CD4-positive, alpha-beta T cell (primary cell): ENCODE measurements around the gene MTRR. TPM values are rescaled to one million over a fixed set of nuclear protein-coding genes. Genes with fewer than 3 reads are reported as not detected.

Experiments used
- ATAC-seq: fragments of 200-7000 bp; cut with Tn5 transposase; one replicate; pipeline ENCODE4 v1.10.0; 2022; ENCODE audit warnings: mild to moderate bottlenecking; ENCODE audit not compliant: poor library complexity
- CTCF ChIA-PET: fragments of 350-600 bp; sonication (Branson Sonifier 250); formaldehyde crosslinking; loops from one replicate; lab custom pipeline; 2021; ENCODE audit warnings: antibody characterized with exemption, inconsistent platforms; lab: Charles Lee
- POLR2A ChIA-PET: fragments of 350-600 bp; sonication (Branson Sonifier 250); formaldehyde crosslinking; loops from one replicate; lab custom pipeline; 2021; ENCODE audit warnings: antibody characterized with exemption, inconsistent platforms; lab: Charles Lee
- DNase-seq, 14 experiments: peaks; one replicate each; pipeline ENCODE4 v3.0.0-alpha.2; 2013 to 2020; ENCODE audit warnings: mixed read lengths in 2 of 14
- H3K27ac ChIP-seq, 2 donors: one replicate each; pipeline versions ENCODE4 v1.5.1 to v1.7.0; 2013; ENCODE audit warnings: low read length in 2 of 2, low read depth in 1 of 2, mild to moderate bottlenecking in 1 of 2
- H3K27me3 ChIP-seq, 2 experiments: 1 replicate in 1 of 2; 2 replicates in 1 of 2; pipeline versions ENCODE4 v1.6.1 to v1.7.0; 2013; ENCODE audit warnings: low read length in 2 of 2, control low read depth in 1 of 2, mild to moderate bottlenecking in 1 of 2, moderate library complexity in 1 of 2; ENCODE audit not compliant: insufficient read depth in 2 of 2, control insufficient read depth in 1 of 2
- H3K36me3 ChIP-seq: one replicate; pipeline ENCODE4 v1.6.1; 2013; ENCODE audit warnings: low read length, control low read depth; ENCODE audit not compliant: insufficient read depth
- H3K4me1 ChIP-seq: one replicate; pipeline ENCODE4 v1.6.1; 2013; ENCODE audit warnings: low read length, control low read depth; ENCODE audit not compliant: insufficient read depth
- H3K4me3 ChIP-seq: one replicate; pipeline ENCODE4 v1.5.1; 2013; ENCODE audit warnings: mild to moderate bottlenecking, low read length, moderate library complexity
- H3K9me3 ChIP-seq, 2 experiments: 1 replicate in 1 of 2; 2 replicates in 1 of 2; pipeline versions ENCODE4 v1.6.1 to v1.7.0; 2013; ENCODE audit warnings: low read length in 2 of 2, mild to moderate bottlenecking in 2 of 2, control low read depth in 1 of 2, moderate library complexity in 1 of 2; ENCODE audit not compliant: control insufficient read depth in 1 of 2, insufficient read depth in 1 of 2
- H3K27ac Mint-ChIP-seq: one replicate; pipeline ENCODE4 v1.8.0; 2020; ENCODE audit warnings: mixed read lengths
- H3K27me3 Mint-ChIP-seq: one replicate; pipeline ENCODE4 v1.8.0; 2021; ENCODE audit warnings: mixed read lengths
- H3K36me3 Mint-ChIP-seq: one replicate; pipeline ENCODE4 v1.8.0; 2021; ENCODE audit warnings: low read depth, mixed read lengths
- H3K4me1 Mint-ChIP-seq: one replicate; pipeline ENCODE4 v1.8.0; 2021; ENCODE audit warnings: low read depth, mixed read lengths
- H3K4me3 Mint-ChIP-seq: one replicate; pipeline ENCODE4 v1.8.0; 2020; ENCODE audit warnings: mild to moderate bottlenecking, mixed read lengths
- H3K9me3 Mint-ChIP-seq: one replicate; pipeline ENCODE4 v1.8.0; 2020; ENCODE audit warnings: mixed read lengths
- CTCF ChIP-seq: fragments of 200-600 bp; IDR thresholded peaks from one replicate; pipeline ENCODE4 v1.8.0; 2022; ENCODE audit warnings: antibody characterized with exemption, mild to moderate bottlenecking
- intact Hi-C, 2 experiments: fragments of 100-400 bp; cut with DNase I in 1 of 2; cut with micrococcal nuclease in 1 of 2; formaldehyde crosslinking; loops; one replicate each; pipeline versions ENCODE4 v1.15.1 to v1.9.0; 2023 to 2025; cut with DNase I, micrococcal nuclease
- total RNA-seq, 174 experiments: library from RNA in 2 of 174; stranded (reverse) in 2 of 174; gene quantifications; one replicate each; pipeline ENCODE4 v1.2.3 and lab custom pipeline; 2021 to 2026

The MTRR gene
- total RNA-seq, 2 experiments from 2014 or later: 74.6 to 77.5 TPM

GRCh38 chr5:7850395-7851239 lies 18.3 kb upstream of the MTRR start, which contains the start of gene CFAP90:
TSS of gene CFAP90 (minus strand) at chr5:7851133. CDS start at chr5:7851021, 112 bp downstream.
- POLR2A ChIA-PET: interaction anchor here (1.0 to 2.2 kb wide), 3 partner anchors 19 to 1218 kb away, joined by 3 to 17 read pairs (median 4); partner anchors contain the start of genes FASTKD3, MTRR, NSUN2 and SRD5A1
- peak in 10 of 14 experiments; percentile 4 to 72 (median 39) for DNase-seq

GRCh38 chr5:7851240-7851592 lies 17.7 kb upstream of the MTRR start:
- peak overlapping the region; percentile 92 for H3K4me3 Mint-ChIP-seq
- Histone ChIP-seq H3K4me3 (peak overlapping the region; percentile 30), H3K9me3 (peaks cover 0 to 9% of the 10 kb centered on the region in 2 experiments), H3K4me1 (peaks cover 29% of the 10 kb centered on the region), H3K27me3 (peaks cover 11 to 16% of the 10 kb centered on the region in 2 experiments), H3K27ac (no peak overlapping the region), H3K36me3 (no peaks in the 10 kb centered on the region)
- no peaks in the 10 kb centered on the region for H3K9me3 Mint-ChIP-seq
- no peak for DNase-seq
- H3K27me3 Mint-ChIP-seq: peaks cover 25% of the 10 kb centered on the region
- TF ChIP-seq CTCF: no peak
- H3K27ac Mint-ChIP-seq: peak overlapping the region; percentile 27
- H3K36me3 Mint-ChIP-seq: no peaks in the 10 kb centered on the region
- CTCF ChIA-PET: interaction anchor here (1.5 to 1.8 kb wide), 2 partner anchors 9 to 35 kb away, joined by 3 to 6 read pairs; no protein-coding TSS in a partner anchor
- ATAC-seq: no peak
- H3K4me1 Mint-ChIP-seq: peaks cover 23% of the 10 kb centered on the region
- POLR2A ChIA-PET: interaction anchor here (1.5 to 2.2 kb wide), 2 partner anchors 18 to 22 kb away, joined by 4 to 17 read pairs; partner anchors contain the start of genes FASTKD3 and MTRR
- intact Hi-C loops: loop anchor here (2.0 to 10.0 kb wide), 3 partner anchors 18 to 1086 kb away; partner anchors contain the start of genes FASTKD3 (in 1 of the 2) and MTRR (in 1 of the 2)

More at GRCh38 chr5:7850395-7851239, 18.3 kb upstream of the MTRR start, which contains the start of gene CFAP90:
- Histone ChIP-seq H3K27ac (no peak within 1 kb of the TSS), H3K36me3 (no peaks in the 10 kb centered on the region), H3K27me3 (peaks cover 11 to 16% of the 10 kb centered on the region in 2 experiments), H3K4me1 (peaks cover 29% of the 10 kb centered on the region), H3K9me3 (peaks cover 0 to 9% of the 10 kb centered on the region in 2 experiments), H3K4me3 (peak within 1 kb of the TSS; percentile 49)
- Mint-ChIP-seq H3K36me3 (no peaks in the 10 kb centered on the region), H3K9me3 (no peaks in the 10 kb centered on the region), H3K4me3 (peak within 1 kb of the TSS; percentile 92), H3K27me3 (peaks cover 28% of the 10 kb centered on the region), H3K27ac (peak within 1 kb of the TSS; percentile 27), H3K4me1 (peaks cover 23% of the 10 kb centered on the region)
- CTCF ChIA-PET: interaction anchor here (1.2 to 1.8 kb wide), 3 partner anchors 10 to 34 kb away, joined by 3 to 6 read pairs (median 3); no protein-coding TSS in a partner anchor
- intact Hi-C loops: loop anchor here (2.0 to 10.0 kb wide), 3 partner anchors 18 to 1086 kb away; partner anchors contain the start of genes FASTKD3 (in 1 of the 2) and MTRR (in 1 of the 2)
- ATAC-seq: peak; percentile 81
- peak; percentile 22 for TF ChIP-seq CTCF

DNA sequence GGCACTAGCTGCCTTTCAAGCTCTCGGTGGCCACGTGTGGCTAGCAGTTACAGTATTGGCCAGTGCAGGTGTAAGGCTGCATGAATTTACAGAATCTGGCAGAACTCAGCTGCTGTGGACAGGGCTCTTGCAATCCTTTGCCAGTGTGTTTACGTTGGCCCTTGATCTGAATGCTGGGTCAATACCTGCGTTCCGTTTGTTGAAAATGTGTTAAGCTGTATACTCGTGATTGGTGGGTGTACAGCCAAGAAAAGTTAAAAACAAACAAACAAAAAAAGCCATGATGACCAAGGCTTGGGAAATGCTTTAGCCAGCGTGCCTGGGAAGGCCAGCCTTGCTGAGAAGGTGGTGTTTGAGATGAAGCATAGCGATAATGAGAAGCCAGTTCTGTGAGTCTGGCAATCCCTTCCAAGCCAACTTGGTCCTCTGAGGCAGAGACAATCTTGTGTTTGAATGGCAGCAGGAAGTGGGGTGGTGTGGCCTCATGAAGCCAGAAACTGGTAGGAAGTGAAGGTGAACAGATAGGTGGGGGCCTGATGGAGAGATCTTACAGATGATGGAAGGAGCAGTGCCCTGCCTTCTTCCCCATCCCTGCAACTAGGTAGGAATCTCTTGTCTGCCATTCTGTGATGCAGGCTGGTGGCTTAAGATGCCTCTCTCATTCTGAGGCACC lies 17.2 kb upstream of the MTRR start:
- H3K27me3 ChIP-seq: peaks cover 11 to 16% of the 10 kb centered on the region in 2 experiments
- ATAC-seq (no peak), DNase-seq (peak in 1 of 14 experiments; percentile 24)
- Mint-ChIP-seq H3K4me1 (peaks cover 23% of the 10 kb centered on the region), H3K27me3 (peaks cover 20% of the 10 kb centered on the region), H3K9me3 (no peaks in the 10 kb centered on the region), H3K4me3 (peak overlapping the region; percentile 92), H3K36me3 (no peaks in the 10 kb centered on the region), H3K27ac (peak overlapping the region; percentile 27)
- peaks cover 0 to 9% of the 10 kb centered on the region in 2 experiments for H3K9me3 ChIP-seq
- H3K27ac ChIP-seq: no peak overlapping the region
- H3K36me3 ChIP-seq: no peaks in the 10 kb centered on the region
- intact Hi-C loops: loop anchor here (2.0 to 10.0 kb wide), 3 partner anchors 17 to 1087 kb away; partner anchors contain the start of genes FASTKD3 (in 2 of the 2) and MTRR (in 2 of the 2)
- ChIA-PET POLR2A (interaction anchor here (1.5 to 2.2 kb wide), 2 partner anchors 18 to 21 kb away, joined by 4 to 17 read pairs; partner anchors contain the start of genes FASTKD3 and MTRR), CTCF (interaction anchor here (1.8 kb wide), 1 partner anchor 9 kb away, joined by 6 read pairs; no protein-coding TSS in a partner anchor)
- no peak overlapping the region for H3K4me3 ChIP-seq
- TF ChIP-seq CTCF: no peak
- peaks cover 29% of the 10 kb centered on the region for H3K4me1 ChIP-seq
